NCI-H510A treated with DMSO at 0.1 percent for 48 hours (cell line): ENCODE data around the gene TMUB1.

Source experiments
- DNase-seq: peaks from one replicate; lab custom pipeline; 2025; lab: John Stamatoyannopoulos, UW

Gene TMUB1

GRCh38 chr7:151121380-151122170, 38.3 kb upstream of the TMUB1 start:
- DNase-seq: no peak

GRCh38 chr7:151120896-151121295, 37.6 kb upstream of the TMUB1 start:
- no peak for DNase-seq

- DNase-seq: no peak
Measured at GRCh38 chr7:151119902-151120301, 36.6 kb upstream of the TMUB1 start.

GRCh38 chr7:151119055-151119415, 35.7 kb upstream of the TMUB1 start:
- no peak for DNase-seq

- no peak for DNase-seq
Measured at GRCh38 chr7:151118108-151119054, 35.1 kb upstream of the TMUB1 start.

GRCh38 chr7:151117565-151117964, 34.3 kb upstream of the TMUB1 start:
- no peak for DNase-seq

- no peak for DNase-seq
Measured at GRCh38 chr7:151116603-151117440, 33.5 kb upstream of the TMUB1 start.

- DNase-seq: no peak
Measured at GRCh38 chr7:151115836-151116418, 32.6 kb upstream of the TMUB1 start.

GRCh38 chr7:151115121-151115835, 32.0 kb upstream of the TMUB1 start:
- no peak for DNase-seq

GRCh38 chr7:151114151-151115090, 31.1 kb upstream of the TMUB1 start:
- DNase-seq: no peak

GRCh38 chr7:151113344-151114150, 30.3 kb upstream of the TMUB1 start:
- no peak for DNase-seq

- peak; percentile 26 for DNase-seq
Measured at GRCh38 chr7:151110941-151111645, 27.8 kb upstream of the TMUB1 start.

- DNase-seq: no peak
Measured at GRCh38 chr7:151110236-151110940, 27.1 kb upstream of the TMUB1 start.

- DNase-seq: peak; percentile 16
Measured at GRCh38 chr7:151109094-151110048, 26.1 kb upstream of the TMUB1 start.

GRCh38 chr7:151107882-151108281, 24.6 kb upstream of the TMUB1 start:
- DNase-seq: no peak

GRCh38 chr7:151104411-151105235, 21.3 kb upstream of the TMUB1 start:
- DNase-seq: no peak
